Keratinocyte (primary cell): ENCODE data around the gene INPP5A. TPM values are rescaled to one million over a fixed set of nuclear protein-coding genes. Genes with fewer than 3 reads are reported as not detected.
"Not testable (repeated sequence)": the region's sequence is repeated elsewhere in the genome, so short reads cannot be mapped to it uniquely, and the experiment has no call there.

Experiments
- DNase-seq: peaks from one replicate; pipeline ENCODE4 v3.0.0-alpha.2; 2011; ENCODE audit warnings: low read depth, missing footprints, low spot score
- FAIRE-seq: peaks from 2 replicates; lab custom pipeline; 2011; peaks lifted over from hg19 to GRCh38; lab: Jason Lieb, UNC
- H2AFZ ChIP-seq: 2 replicates; pipeline ENCODE4 v1.6.0; 2012; ENCODE audit warnings: low read length, control low read depth, inconsistent platforms; ENCODE audit not compliant: control insufficient read depth
- H3K27ac ChIP-seq: 2 replicates; pipeline ENCODE4 v1.5.1; 2011; ENCODE audit warnings: low read length; ENCODE audit not compliant: control insufficient read depth, insufficient read depth
- H3K27me3 ChIP-seq: 3 replicates; pipeline ENCODE4 v1.6.0; 2011; ENCODE audit warnings: low read length; ENCODE audit not compliant: control insufficient read depth, insufficient read depth; ENCODE audit errors: extremely low read depth
- H3K36me3 ChIP-seq, 2 experiments: 2 replicates in 1 of 2; 3 replicates in 1 of 2; pipeline ENCODE4 v1.5.1; 2011; ENCODE audit warnings: low read length in 2 of 2, mild to moderate bottlenecking in 1 of 2; ENCODE audit not compliant: control insufficient read depth in 2 of 2, insufficient read depth in 2 of 2; ENCODE audit errors: extremely low read depth in 1 of 2
- H3K4me1 ChIP-seq: 3 replicates; pipeline ENCODE4 v1.5.1; 2011; ENCODE audit warnings: low read length; ENCODE audit not compliant: control insufficient read depth, insufficient read depth; ENCODE audit errors: extremely low read depth
- H3K4me2 ChIP-seq: 3 replicates; pipeline ENCODE4 v1.6.0; 2011; ENCODE audit warnings: low read depth, low read length; ENCODE audit not compliant: control insufficient read depth, insufficient read depth; ENCODE audit errors: extremely low read depth
- H3K4me3 ChIP-seq, 3 experiments: fragments of 200-600 bp in 1 of 3; sonication (generic) in 1 of 3; 2 replicates in 2 of 3; 3 replicates in 1 of 3; pipeline ENCODE4 v1.5.1; 2011 to 2016; ENCODE audit warnings: low read length in 3 of 3, mild to moderate bottlenecking in 3 of 3, control low read depth in 2 of 3, inconsistent platforms in 1 of 3, low read depth in 1 of 3, mixed read lengths in 1 of 3, mixed run types in 1 of 3, moderate library complexity in 1 of 3; ENCODE audit not compliant: control insufficient read depth in 2 of 3, insufficient read depth in 2 of 3; ENCODE audit errors: extremely low read depth in 1 of 3
- H3K79me2 ChIP-seq: 2 replicates; pipeline ENCODE4 v1.6.0; 2012; ENCODE audit warnings: low read length; ENCODE audit not compliant: control insufficient read depth, insufficient read depth
- H3K9ac ChIP-seq: 3 replicates; pipeline ENCODE4 v1.6.0; 2011; ENCODE audit warnings: low read length; ENCODE audit not compliant: control insufficient read depth, insufficient read depth; ENCODE audit errors: extremely low read depth
- H3K9me1 ChIP-seq: 3 replicates; pipeline ENCODE4 v1.6.0; 2011; ENCODE audit warnings: low read length; ENCODE audit not compliant: control insufficient read depth, insufficient read depth; ENCODE audit errors: extremely low read depth
- H3K9me3 ChIP-seq: 2 replicates; pipeline ENCODE4 v1.5.1; 2012; ENCODE audit warnings: low read depth, low read length; ENCODE audit not compliant: control insufficient read depth
- H4K20me1 ChIP-seq: 3 replicates; pipeline ENCODE4 v1.6.0; 2011; ENCODE audit warnings: low read length; ENCODE audit not compliant: control insufficient read depth, insufficient read depth; ENCODE audit errors: extremely low read depth
- EZH2 ChIP-seq: IDR thresholded peaks from one replicate; pipeline ENCODE4 v1.6.1; 2012; ENCODE audit warnings: inconsistent platforms, mild to moderate bottlenecking, low read length, moderate library complexity
- dilution Hi-C: fragments of 300-500 bp; cut with MboI; formaldehyde crosslinking; loops from one replicate; pipeline ENCODE4 v1.7.0; 2020; ENCODE audit warnings: low sequenced_read_pairs; ENCODE audit not compliant: extremely low pct_ligation_motif_present
- polyA plus RNA-seq, 5 experiments: library from polyadenylated mRNA; depleted of rRNA in 3 of 5; stranded (reverse) in 3 of 5; stranded (forward) in 1 of 5; unstranded in 1 of 5; fragments of >200 nt; gene quantifications; 1 replicate in 1 of 5; 2 replicates in 3 of 5; 3 replicates in 1 of 5; pipeline versions ENCODE4 v1.2.1 to v1.2.3, GENCODE V29; 2011 to 2012; ENCODE audit warnings: missing spikeins in 2 of 5, low read depth in 1 of 5, low replicate concordance in 1 of 5
- TF ChIP-seq, protein P1 (sequence below), 3 experiments: IDR thresholded peaks in 1 of 3; conservative IDR thresholded peaks in 1 of 3; optimal IDR thresholded peaks in 1 of 3; 2 replicates in 2 of 3; 3 replicates in 1 of 3; pipeline versions ENCODE3 to v1.5.1; 2011; ENCODE audit warnings: low read length in 3 of 3, mild to moderate bottlenecking in 3 of 3, moderate library complexity in 2 of 3, control low read depth in 1 of 3, inconsistent platforms in 1 of 3; ENCODE audit not compliant: insufficient read depth in 2 of 3; ENCODE audit errors: extremely low read depth in 1 of 3

Gene INPP5A
- polyA plus RNA-seq, 1 donor (not counting 4 experiments of a cell fraction or from before 2014, with no cell fraction given), result 11.2 TPM

DNA sequence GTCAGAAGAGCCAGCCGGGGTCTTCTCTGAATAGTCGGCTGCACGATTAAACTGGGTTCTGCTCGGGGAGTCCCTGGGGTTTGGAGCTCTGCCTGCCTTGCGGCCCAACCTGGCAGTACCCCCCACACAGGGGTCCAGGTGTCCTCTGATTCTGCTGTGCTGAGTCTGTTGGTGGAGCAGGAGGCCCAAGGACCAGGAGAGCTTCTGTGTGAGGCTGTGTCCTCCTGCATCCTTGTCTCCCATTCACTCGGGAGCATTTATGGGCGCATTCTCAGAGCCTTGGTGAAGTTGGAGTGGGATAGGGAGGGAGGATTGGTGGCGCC, 14.2 kb downstream of the INPP5A start:
- H3K27me3 ChIP-seq, result no peaks in the 10 kb centered on the region
- peaks cover 29% of the 10 kb centered on the region for H3K79me2 ChIP-seq
- no peaks in the 10 kb centered on the region for H3K36me3 ChIP-seq
- H3K4me1 ChIP-seq, result no peaks in the 10 kb centered on the region
- H4K20me1 ChIP-seq, result peaks cover 4% of the 10 kb centered on the region
- DNase-seq, result no peak
- no peak overlapping the region for H2AFZ ChIP-seq
- no peak for TF ChIP-seq EZH2
- TF ChIP-seq, protein P1, sequence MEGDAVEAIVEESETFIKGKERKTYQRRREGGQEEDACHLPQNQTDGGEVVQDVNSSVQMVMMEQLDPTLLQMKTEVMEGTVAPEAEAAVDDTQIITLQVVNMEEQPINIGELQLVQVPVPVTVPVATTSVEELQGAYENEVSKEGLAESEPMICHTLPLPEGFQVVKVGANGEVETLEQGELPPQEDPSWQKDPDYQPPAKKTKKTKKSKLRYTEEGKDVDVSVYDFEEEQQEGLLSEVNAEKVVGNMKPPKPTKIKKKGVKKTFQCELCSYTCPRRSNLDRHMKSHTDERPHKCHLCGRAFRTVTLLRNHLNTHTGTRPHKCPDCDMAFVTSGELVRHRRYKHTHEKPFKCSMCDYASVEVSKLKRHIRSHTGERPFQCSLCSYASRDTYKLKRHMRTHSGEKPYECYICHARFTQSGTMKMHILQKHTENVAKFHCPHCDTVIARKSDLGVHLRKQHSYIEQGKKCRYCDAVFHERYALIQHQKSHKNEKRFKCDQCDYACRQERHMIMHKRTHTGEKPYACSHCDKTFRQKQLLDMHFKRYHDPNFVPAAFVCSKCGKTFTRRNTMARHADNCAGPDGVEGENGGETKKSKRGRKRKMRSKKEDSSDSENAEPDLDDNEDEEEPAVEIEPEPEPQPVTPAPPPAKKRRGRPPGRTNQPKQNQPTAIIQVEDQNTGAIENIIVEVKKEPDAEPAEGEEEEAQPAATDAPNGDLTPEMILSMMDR (optimal IDR thresholded peaks at IDR 0.05 in 1 of 3, IDR thresholded peaks at IDR 0.05 in 1 of 3, conservative IDR thresholded peaks at IDR 0.05 in 1 of 3; ENCODE audit: extremely low read depth in 1 of 3, insufficient read depth in 2 of 3, low read length in 3 of 3), result no peak
- dilution Hi-C loops, result no loop called here
- no peak overlapping the region for H3K4me3 ChIP-seq
- no peak for FAIRE-seq
- no peak overlapping the region for H3K9ac ChIP-seq
- no peak overlapping the region for H3K4me2 ChIP-seq
- H3K9me1 ChIP-seq, result no peaks in the 10 kb centered on the region
- H3K9me3 ChIP-seq, result no peaks in the 10 kb centered on the region
- H3K27ac ChIP-seq, result no peak overlapping the region

DNA sequence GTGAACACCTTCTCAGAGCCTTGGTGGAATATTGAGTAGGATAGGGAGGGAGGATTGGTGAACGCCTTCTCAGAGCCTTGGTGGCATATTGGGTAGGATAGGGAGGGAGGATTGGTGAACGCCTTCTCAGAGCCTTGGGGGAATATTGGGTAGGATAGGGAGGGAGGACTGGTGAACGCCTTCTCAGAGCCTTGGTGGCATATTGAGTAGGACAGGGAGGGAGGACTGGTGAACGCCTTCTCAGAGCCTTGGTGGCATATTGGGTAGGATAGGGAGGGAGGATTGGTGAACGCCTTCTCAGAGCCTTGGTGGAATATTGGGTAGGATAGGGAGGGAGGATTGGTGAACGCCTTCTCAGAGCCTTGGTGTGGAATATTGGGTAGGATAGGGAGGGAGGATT, 15.0 kb downstream of the INPP5A start:
- dilution Hi-C loops, DNase-seq, H3K27ac ChIP-seq, H3K27me3 ChIP-seq, H4K20me1 ChIP-seq, H3K4me3 ChIP-seq, H3K4me2 ChIP-seq, H3K4me1 ChIP-seq, H3K9me3 ChIP-seq, H3K9ac ChIP-seq, FAIRE-seq, H3K36me3 ChIP-seq, H2AFZ ChIP-seq, H3K9me1 ChIP-seq: not testable (repeated sequence)
- H3K79me2 ChIP-seq, result peaks cover 27% of the 10 kb centered on the region

DNA sequence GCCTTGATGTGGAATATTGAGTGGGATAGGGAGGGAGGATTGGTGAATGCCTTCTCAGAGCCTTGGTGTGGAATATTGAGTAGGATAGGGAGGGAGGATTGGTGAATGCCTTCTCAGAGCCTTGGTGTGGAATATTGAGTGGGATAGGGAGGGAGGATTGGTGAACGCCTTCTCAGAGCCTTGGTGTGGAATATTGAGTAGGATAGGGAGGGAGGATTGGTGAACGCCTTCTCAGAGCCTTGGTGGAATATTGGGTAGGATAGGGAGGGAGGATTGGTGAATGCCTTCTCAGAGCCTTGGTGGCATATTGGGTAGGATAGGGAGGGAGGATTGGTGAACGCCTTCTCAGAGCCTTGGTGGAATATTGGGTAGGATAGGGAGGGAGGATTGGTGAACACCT, 16.0 kb downstream of the INPP5A start:
- H3K36me3 ChIP-seq, H3K9ac ChIP-seq, FAIRE-seq, H4K20me1 ChIP-seq, H3K27me3 ChIP-seq, H3K4me3 ChIP-seq, H3K9me1 ChIP-seq, H3K4me1 ChIP-seq, dilution Hi-C loops, H2AFZ ChIP-seq, H3K27ac ChIP-seq, H3K9me3 ChIP-seq, DNase-seq, H3K4me2 ChIP-seq: not testable (repeated sequence)
- peaks cover 30% of the 10 kb centered on the region for H3K79me2 ChIP-seq
